ENCODE results near the gene TAAR1.

Gene TAAR1

GRCh38 chr6:132596201-132596600 is 62.8 kb downstream of the TAAR1 start:
- in situ Hi-C loops (cut with MboI; ENCODE audit: low sequenced_read_pairs) = no loop called here
